H9 (cell line): ENCODE data around the gene ATP6V1C2. TPM values are rescaled to one million over a fixed set of nuclear protein-coding genes. Genes with fewer than 3 reads are reported as not detected.

ENCODE experiments used
- DNase-seq: peaks from one replicate; pipeline ENCODE4 v3.0.0-alpha.2; 2017
- H2AFZ ChIP-seq: one replicate; pipeline ENCODE4 v1.6.1; 2013; ENCODE audit warnings: mild to moderate bottlenecking, low read length, control low read depth, moderate library complexity
- H2AK5ac ChIP-seq: 2 replicates; pipeline ENCODE4 v1.6.1; 2013; ENCODE audit warnings: low read length, control low read depth, mixed read lengths; ENCODE audit not compliant: insufficient read length
- H2BK120ac ChIP-seq: one replicate; pipeline ENCODE4 v1.6.1; 2013; ENCODE audit warnings: low read depth, mild to moderate bottlenecking, low read length, control low read depth, inconsistent platforms; ENCODE audit not compliant: poor library complexity, severe bottlenecking
- H2BK12ac ChIP-seq: 2 replicates; pipeline ENCODE4 v1.6.1; 2013; ENCODE audit warnings: low read length, control low read depth, mixed read lengths, low read depth; ENCODE audit not compliant: insufficient read length
- H2BK15ac ChIP-seq: 2 replicates; pipeline ENCODE4 v1.6.1; 2013; ENCODE audit warnings: low read depth, low read length, control low read depth
- H2BK20ac ChIP-seq: one replicate; pipeline ENCODE4 v1.6.1; 2013; ENCODE audit warnings: low read depth, mild to moderate bottlenecking, low read length, control low read depth, inconsistent platforms; ENCODE audit not compliant: poor library complexity, severe bottlenecking
- H2BK5ac ChIP-seq: 2 replicates; pipeline ENCODE4 v1.6.1; 2013; ENCODE audit warnings: low read length, control low read depth, mixed read lengths; ENCODE audit not compliant: insufficient read length
- H3K14ac ChIP-seq: 2 replicates; pipeline ENCODE4 v1.6.1; 2013; ENCODE audit warnings: low read length, control low read depth; ENCODE audit not compliant: insufficient read depth
- H3K18ac ChIP-seq: 2 replicates; pipeline ENCODE4 v1.6.1; 2013; ENCODE audit warnings: low read depth, mild to moderate bottlenecking, mixed read lengths, low read length, control low read depth; ENCODE audit not compliant: insufficient read length
- H3K23ac ChIP-seq: 2 replicates; pipeline ENCODE4 v1.6.1; 2013; ENCODE audit warnings: low read length, control low read depth, mixed read lengths, low read depth; ENCODE audit not compliant: insufficient read length
- H3K23me2 ChIP-seq: 2 replicates; pipeline ENCODE4 v1.6.1; 2013; ENCODE audit warnings: low read depth, mild to moderate bottlenecking, mixed read lengths, low read length, control low read depth; ENCODE audit not compliant: insufficient read length, poor library complexity, severe bottlenecking
- H3K27ac ChIP-seq: 2 replicates; pipeline ENCODE4 v1.5.1; 2013; ENCODE audit warnings: low read length, control low read depth, mixed read lengths, low read depth; ENCODE audit not compliant: insufficient read length
- H3K27me3 ChIP-seq: 2 replicates; pipeline ENCODE4 v1.6.1; 2013; ENCODE audit warnings: low read length, control low read depth, inconsistent platforms; ENCODE audit not compliant: insufficient read depth
- H3K4ac ChIP-seq: 2 replicates; pipeline ENCODE4 v1.6.1; 2013; ENCODE audit warnings: low read depth, mild to moderate bottlenecking, control low read depth, inconsistent platforms, low read length, moderate library complexity
- H3K4me1 ChIP-seq: 2 replicates; pipeline ENCODE4 v1.6.1; 2013; ENCODE audit warnings: low read length, control low read depth, inconsistent platforms; ENCODE audit not compliant: insufficient read depth
- H3K4me2 ChIP-seq: 2 replicates; pipeline ENCODE4 v1.6.1; 2013; ENCODE audit warnings: low read length, control low read depth, mixed read lengths; ENCODE audit not compliant: insufficient read length, insufficient read depth
- H3K56ac ChIP-seq: 2 replicates; pipeline ENCODE4 v1.6.1; 2013; ENCODE audit warnings: low read depth, mild to moderate bottlenecking, mixed read lengths, low read length, control low read depth; ENCODE audit not compliant: insufficient read length
- H3K79me1 ChIP-seq: 2 replicates; pipeline ENCODE4 v1.6.1; 2013; ENCODE audit warnings: low read depth, mild to moderate bottlenecking, moderate library complexity, low read length, control low read depth, inconsistent platforms; ENCODE audit not compliant: insufficient read depth, poor library complexity, severe bottlenecking
- H3K79me2 ChIP-seq: 2 replicates; pipeline ENCODE4 v1.6.1; 2013; ENCODE audit warnings: low read length, control low read depth, inconsistent platforms; ENCODE audit not compliant: insufficient read depth
- H3K9ac ChIP-seq: 2 replicates; pipeline ENCODE4 v1.6.1; 2013; ENCODE audit warnings: low read length, control low read depth, mixed read lengths; ENCODE audit not compliant: insufficient read length; ENCODE audit errors: extremely low read depth
- H3K9me3 ChIP-seq: one replicate; pipeline ENCODE4 v1.6.1; 2013; ENCODE audit warnings: low read depth, low read length, inconsistent platforms; ENCODE audit not compliant: control insufficient read depth
- H3T11ph ChIP-seq: one replicate; pipeline ENCODE4 v1.6.1; 2013; ENCODE audit warnings: mild to moderate bottlenecking, low read length, control low read depth, inconsistent platforms
- H4K20me1 ChIP-seq: one replicate; pipeline ENCODE4 v1.6.1; 2013; ENCODE audit not compliant: control insufficient read depth, insufficient read length, insufficient read depth
- H4K5ac ChIP-seq: 2 replicates; pipeline ENCODE4 v1.6.1; 2013; ENCODE audit warnings: low read depth, mild to moderate bottlenecking, mixed read lengths, low read length, control low read depth; ENCODE audit not compliant: insufficient read length
- H4K8ac ChIP-seq: replicated peaks from 2 replicates; pipeline ENCODE4 v1.6.1; 2013; ENCODE audit warnings: low read length, control low read depth, mixed read lengths, low read depth; ENCODE audit not compliant: insufficient read length
- H4K91ac ChIP-seq: 2 replicates; pipeline ENCODE4 v1.6.1; 2013; ENCODE audit warnings: low read depth, mild to moderate bottlenecking, moderate library complexity, mixed read lengths, low read length, control low read depth; ENCODE audit not compliant: insufficient read length
- H3K27ac Mint-ChIP-seq, 3 experiments: 2 replicates in 2 of 3; 3 replicates in 1 of 3; pipeline ENCODE4 v1.8.0; 2020 to 2021; ENCODE audit warnings: mixed read lengths in 3 of 3, mild to moderate bottlenecking in 1 of 3, moderate library complexity in 1 of 3
- H3K27me3 Mint-ChIP-seq: 2 replicates; pipeline ENCODE4 v1.8.0; 2021; ENCODE audit warnings: low read depth, mild to moderate bottlenecking, moderate library complexity, mixed read lengths
- H3K36me3 Mint-ChIP-seq, 3 experiments: 2 replicates in 2 of 3; 3 replicates in 1 of 3; pipeline ENCODE4 v1.8.0; 2020 to 2021; ENCODE audit warnings: low read depth in 3 of 3, mixed read lengths in 3 of 3; ENCODE audit not compliant: insufficient read depth in 1 of 3
- H3K4me1 Mint-ChIP-seq, 2 experiments: 2 replicates each; pipeline ENCODE4 v1.8.0; 2020; ENCODE audit warnings: mixed read lengths in 2 of 2
- H3K4me3 Mint-ChIP-seq, 2 experiments: 2 replicates in 1 of 2; 3 replicates in 1 of 2; pipeline ENCODE4 v1.8.0; 2020 to 2021; ENCODE audit warnings: mild to moderate bottlenecking in 2 of 2, mixed read lengths in 2 of 2, moderate library complexity in 1 of 2
- H3K9me3 Mint-ChIP-seq, 2 experiments: 2 replicates in 1 of 2; 3 replicates in 1 of 2; pipeline ENCODE4 v1.8.0; 2020; ENCODE audit warnings: mild to moderate bottlenecking in 2 of 2, mixed read lengths in 2 of 2, moderate library complexity in 1 of 2
- CTCF ChIP-seq: fragments of 200-600 bp; sonication (generic); conservative IDR thresholded peaks from 3 replicates; pipeline ENCODE4 v1.8.0; 2021; ENCODE audit warnings: antibody characterized with exemption, mild to moderate bottlenecking
- WGBS: extraction: QIAGEN DNeasy Blood & Tissue Kit; methylation state at CpG from one replicate; pipeline ENCODE4 v1.1.7; 2013; ENCODE audit warnings: missing lambda C conversion rate, low lambda C conversion rate, mixed read lengths; ENCODE audit not compliant: insufficient read length; ENCODE audit errors: extremely low coverage; 5-methylcytosine and 5-hydroxymethylcytosine counted together
- total RNA-seq: library from RNA; stranded (reverse); gene quantifications from 2 replicates; pipeline ENCODE4 v1.2.1, GENCODE V29; 2021

The ATP6V1C2 gene
- total RNA-seq, 1 experiment from 2014 or later: 1.2 TPM

GRCh38 chr2:10826026-10826425, 104.6 kb downstream of the ATP6V1C2 start:
- Histone ChIP-seq H2BK120ac (no peak overlapping the region), H2AFZ (no peak overlapping the region), H3K14ac (no peak overlapping the region), H3K79me1 (no peaks in the 10 kb centered on the region), H3K56ac (no peak overlapping the region), H3K9ac (no peak overlapping the region), H4K8ac (no peak overlapping the region), H2BK12ac (no peak overlapping the region), H4K20me1 (no peaks in the 10 kb centered on the region), H2BK20ac (no peak overlapping the region), H4K91ac (no peak overlapping the region), H2BK15ac (no peak overlapping the region), H3K9me3 (no peaks in the 10 kb centered on the region), H3K79me2 (no peaks in the 10 kb centered on the region), H4K5ac (no peak overlapping the region), H3K27ac (no peak overlapping the region), H2BK5ac (no peak overlapping the region), H3K23ac (no peak overlapping the region), H2AK5ac (no peak overlapping the region), H3K4me2 (no peak overlapping the region), H3K4ac (no peak overlapping the region), H3K27me3 (no peaks in the 10 kb centered on the region), H3K23me2 (no peaks in the 10 kb centered on the region), H3K18ac (no peak overlapping the region), H3T11ph (no peak overlapping the region), H3K4me1 (no peaks in the 10 kb centered on the region)
- no peaks in the 10 kb centered on the region for H3K4me1 Mint-ChIP-seq
- no peak overlapping the region for H3K27ac Mint-ChIP-seq
- H3K9me3 Mint-ChIP-seq: no peaks in the 10 kb centered on the region
- no peak for TF ChIP-seq CTCF
- WGBS: no CpG with 5 or more reads among the region's 8 CpGs
- peaks cover 14% of the 10 kb centered on the region for H3K27me3 Mint-ChIP-seq
- no peaks in the 10 kb centered on the region for H3K36me3 Mint-ChIP-seq
- H3K4me3 Mint-ChIP-seq: no peak overlapping the region
- DNase-seq: no peak
